SKM-1 treated with dmso at 0.1 percent for 144 hours (cell line): ENCODE measurements around the gene ASPA.
"Not testable (repeated sequence)": the region's sequence is repeated elsewhere in the genome, so short reads cannot be mapped to it uniquely, and the experiment has no call there.

Experiments used
- DNase-seq: peaks from one replicate; lab custom pipeline; 2025; ENCODE audit not compliant: unreplicated experiment; lab: John Stamatoyannopoulos, UW

Gene ASPA

DNA sequence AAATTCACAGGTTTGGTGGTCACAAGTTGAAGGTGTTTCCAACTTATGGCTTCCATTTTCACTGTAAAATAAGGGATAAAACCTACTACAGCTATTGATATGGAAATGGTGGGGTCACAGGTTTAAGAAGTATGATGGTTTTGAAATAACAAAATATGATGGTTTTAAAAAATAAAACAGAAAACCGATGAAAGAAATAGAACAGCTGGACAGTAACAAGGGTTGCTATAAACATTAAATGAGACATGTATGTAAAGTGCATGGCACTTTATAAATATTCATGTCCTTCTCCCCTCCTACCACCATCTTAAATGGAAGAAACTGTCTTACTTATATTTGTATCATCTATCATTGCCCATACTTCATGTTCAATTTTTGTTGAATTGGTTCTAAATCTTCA lies 31.3 kb downstream of the ASPA start:
- no peak for DNase-seq

DNA sequence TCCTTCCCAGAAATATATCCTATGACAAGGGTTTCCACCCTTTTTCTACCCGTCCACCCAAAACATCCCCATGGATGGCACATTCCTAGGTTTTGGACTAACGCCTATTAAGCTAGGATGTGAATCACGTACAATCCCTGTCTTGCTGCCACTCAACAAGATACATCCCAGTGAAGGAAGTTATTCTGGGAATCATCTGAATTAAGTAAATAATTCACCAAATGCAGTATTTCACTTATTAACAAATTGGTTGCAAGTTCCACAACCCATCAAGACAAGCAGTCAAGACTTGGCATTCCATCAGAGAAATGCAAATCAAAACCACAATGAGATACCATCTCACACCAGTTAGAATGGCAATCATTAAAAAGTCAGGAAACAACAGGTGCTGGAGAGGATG lies 32.1 kb downstream of the ASPA start:
- no peak for DNase-seq

DNA sequence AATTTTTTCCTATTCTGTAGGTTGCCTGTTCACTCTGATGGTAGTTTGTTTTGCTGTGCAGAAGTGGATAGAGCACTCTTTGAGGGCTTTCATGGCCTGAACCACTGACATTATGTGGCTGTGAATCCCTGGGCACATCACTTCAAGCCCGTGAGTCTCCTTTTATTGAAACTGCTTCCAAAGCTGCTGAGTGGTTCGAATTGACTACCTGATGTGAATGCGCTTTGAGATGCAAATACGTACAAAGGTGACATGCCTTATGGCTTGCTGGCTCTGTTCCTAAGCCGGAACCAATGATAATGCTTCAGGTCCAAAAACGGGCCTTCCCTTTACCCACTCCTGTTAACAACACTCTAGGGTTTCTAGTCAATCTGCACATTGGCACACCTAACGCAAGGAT lies 34.3 kb downstream of the ASPA start:
- DNase-seq = no peak

DNA sequence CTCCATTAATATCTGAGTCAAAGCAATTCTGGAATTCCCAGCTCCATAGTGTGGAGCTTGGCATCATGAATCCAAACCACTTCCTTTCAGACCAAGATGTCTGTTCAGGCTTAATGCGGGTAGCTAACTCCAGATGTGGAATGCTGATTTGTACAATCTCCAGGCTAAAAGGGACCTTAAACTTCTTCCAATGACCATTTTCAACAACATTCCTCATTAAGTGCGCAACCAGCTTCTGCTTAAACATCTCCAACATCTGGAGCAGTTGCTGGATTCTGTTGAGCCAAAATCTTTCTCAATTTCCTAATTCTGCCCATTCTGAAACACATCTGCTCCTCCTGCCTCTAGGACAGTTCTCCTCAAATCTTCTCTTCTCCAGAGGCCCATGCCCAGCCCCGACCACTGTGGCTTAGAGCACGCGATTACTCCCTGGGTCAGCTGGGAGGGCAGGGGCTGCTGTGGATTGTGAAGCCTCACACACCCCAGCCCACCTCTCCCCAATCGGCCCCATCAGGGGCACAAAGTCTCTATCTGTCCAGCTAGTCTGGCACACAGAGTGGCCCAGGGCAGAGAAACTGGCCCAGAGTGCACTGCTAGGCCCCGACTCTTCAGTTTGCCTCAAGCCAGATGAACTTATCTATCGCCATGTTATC lies 36.2 kb downstream of the ASPA start:
- DNase-seq = no peak

DNA sequence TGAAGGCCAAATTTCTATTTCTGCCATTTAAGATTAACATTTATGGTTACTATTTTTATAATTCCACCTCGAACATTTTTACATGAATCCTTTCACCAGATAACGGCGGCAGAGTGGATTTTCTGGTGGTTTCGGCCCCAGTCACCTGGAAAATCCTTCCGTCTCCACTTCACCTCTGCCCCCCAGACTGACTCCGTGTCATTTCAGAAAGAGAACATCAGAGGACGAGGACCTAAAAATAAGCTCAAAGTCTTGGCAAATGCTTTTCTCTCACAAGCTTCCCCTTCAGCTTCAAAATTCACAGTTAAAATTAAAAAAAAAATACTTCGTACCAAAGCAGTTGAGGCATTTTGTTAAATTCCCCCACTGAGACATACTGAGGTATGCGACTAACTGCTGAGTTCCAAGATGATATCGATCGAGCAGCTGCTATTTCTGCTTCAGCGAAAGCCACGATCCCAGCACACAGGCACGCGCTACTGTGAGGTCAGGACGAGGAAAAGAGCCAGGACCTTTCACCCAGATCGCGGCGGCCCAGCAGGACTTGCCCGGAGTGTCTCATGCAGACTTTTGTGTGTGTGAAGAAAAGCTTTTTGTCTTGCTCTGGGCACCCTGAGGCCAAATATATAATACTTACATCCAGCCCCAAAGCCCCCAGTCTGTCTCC lies 36.8 kb downstream of the ASPA start:
- no peak for DNase-seq

DNA sequence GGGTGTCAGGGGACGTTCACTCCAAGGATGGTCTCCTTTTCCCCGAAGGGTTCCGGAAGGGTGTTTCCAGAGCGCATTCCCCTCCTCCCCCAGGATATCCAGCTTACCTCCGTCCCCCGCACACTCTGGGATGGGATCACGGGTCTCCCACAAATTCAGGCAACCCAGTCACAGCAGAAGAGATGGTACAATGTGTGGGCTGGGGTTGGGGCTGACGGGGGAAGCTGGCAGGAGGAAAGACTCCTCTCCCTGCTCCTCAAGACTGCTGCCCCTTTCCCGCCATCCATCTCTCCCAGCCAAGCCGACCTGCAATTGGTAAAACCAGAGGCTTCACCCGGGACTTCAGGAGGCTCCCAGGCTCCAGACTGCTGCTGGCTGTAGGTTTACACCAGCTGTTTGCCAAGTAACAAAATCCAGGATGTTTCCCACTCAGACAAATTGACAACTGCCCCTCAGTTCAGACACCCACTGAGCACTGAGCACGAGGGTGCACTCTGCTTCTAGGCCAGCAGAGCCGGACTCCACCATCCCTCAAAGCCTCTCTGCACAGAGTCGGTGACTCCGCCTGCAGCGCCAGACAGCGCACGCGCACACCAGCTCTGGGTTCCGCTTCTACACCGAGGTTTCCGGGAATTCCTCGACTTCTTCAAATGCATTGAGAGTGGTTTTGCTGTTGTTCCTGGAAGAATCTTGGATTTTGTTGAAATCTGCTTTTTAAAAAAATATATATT lies 37.7 kb downstream of the ASPA start:
- no peak for DNase-seq

DNA sequence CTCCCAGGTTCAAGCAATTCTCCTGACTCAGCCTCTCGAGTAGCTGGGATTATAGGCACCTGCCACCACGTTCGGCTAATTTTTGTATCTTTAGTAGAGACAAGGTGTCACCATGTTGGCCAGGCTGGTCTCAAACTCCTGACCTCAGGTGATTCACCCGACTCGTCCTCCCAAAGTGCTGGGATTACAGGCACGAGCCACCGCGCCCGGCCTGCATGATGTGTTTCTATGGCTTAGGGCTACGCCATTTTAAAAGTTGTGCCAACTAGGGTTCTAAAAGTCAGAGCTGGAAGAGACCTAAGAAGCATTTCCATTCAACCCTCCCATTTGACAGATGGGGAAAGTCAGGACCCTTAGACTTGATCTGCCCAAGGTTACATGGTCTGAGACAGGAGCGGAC lies 38.4 kb downstream of the ASPA start:
- not testable (repeated sequence) for DNase-seq

DNA sequence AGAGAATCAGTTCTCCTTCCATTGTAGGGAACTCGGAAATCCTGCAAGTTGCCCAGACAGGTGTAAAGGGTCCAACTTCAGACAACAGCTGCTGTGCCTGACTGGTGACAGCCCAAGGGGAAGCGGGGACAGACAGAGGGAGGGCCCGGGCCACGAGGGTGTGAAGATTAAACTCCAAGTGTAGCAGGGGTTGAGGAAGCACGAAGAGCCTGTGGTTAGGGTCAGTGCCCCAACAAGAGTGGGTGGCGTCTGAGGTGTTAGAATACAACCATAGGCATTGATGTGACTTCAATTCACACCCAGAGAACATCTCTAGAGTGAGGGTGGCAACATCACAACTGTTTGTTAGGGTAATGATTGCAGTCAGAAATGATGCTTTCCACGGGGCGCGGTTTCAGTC lies 39.1 kb downstream of the ASPA start:
- no peak for DNase-seq

DNA sequence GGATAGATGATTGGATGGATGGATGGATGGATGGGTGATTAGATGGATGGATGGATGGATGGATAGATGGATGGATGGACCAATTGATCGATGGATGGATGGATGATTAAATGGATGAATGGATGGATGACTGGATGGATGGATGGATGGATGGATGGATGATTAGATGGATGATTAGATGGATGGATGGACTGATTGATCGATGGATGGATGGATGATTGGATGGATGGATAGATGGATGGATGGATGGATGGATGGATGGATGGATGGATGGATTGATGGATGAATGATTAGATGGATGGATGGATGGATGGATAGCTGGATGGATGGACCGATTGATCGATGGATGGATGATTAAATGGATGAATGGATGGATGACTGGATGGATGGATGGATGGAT lies 43.7 kb downstream of the ASPA start:
- DNase-seq = not testable (repeated sequence)

DNA sequence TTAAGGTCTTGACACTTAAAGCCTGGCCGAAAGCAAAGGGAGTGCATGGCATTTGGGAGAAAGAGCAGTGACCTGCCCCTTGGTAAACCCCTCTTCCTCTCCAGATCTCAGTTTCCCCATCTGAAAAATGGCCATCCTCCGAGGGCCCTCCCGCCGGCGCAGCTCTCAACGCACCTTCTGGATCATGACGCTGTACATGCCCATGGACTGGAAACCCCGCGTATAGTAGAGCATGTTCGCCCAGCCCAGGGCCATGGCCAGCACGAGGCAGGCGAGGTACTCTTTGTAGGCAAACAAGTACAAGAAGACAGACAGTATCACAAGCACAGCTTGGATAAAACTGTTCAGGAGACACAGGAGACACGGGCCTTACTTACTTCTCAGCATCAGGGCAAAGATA lies 48.2 kb downstream of the ASPA start:
- no peak for DNase-seq

DNA sequence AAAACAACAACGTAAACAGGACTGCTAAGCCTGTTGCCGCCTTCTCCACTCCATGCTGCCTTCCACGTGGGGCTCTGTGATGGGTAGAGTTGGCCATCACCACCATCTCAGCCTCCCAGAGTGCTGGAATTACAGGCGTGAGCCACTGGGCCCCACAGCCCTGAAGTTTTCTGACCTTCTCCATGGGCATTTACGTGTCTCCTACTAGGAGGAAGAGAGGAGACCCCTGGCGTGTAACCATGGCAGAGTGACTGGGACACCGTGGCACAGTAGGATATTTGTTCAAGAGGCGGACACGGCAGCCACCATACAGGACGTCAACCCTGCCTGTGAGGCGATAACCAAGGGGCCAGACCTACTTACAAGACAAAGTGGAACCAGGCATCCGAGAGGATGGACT lies 50.7 kb downstream of the ASPA start:
- no peak for DNase-seq

DNA sequence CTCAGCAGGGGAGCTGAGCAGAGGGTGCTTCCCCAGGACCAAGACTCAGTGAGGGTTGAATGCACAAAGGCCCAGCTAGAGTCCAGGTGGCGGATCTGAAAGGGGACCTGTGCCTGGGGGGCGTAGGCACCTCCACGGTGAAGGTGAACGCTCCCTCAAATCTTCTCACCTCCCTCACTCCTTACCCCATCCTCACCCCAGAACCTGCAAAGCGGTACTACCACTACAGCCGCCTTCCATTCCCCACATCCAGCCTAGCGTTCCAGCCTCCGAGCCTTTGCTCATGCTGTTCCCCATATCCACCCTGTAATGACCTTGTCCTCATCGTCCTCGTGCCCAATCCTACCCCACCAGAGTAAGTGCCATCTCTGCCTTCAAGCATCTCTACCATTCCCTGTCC lies 51.2 kb downstream of the ASPA start:
- no peak for DNase-seq

DNA sequence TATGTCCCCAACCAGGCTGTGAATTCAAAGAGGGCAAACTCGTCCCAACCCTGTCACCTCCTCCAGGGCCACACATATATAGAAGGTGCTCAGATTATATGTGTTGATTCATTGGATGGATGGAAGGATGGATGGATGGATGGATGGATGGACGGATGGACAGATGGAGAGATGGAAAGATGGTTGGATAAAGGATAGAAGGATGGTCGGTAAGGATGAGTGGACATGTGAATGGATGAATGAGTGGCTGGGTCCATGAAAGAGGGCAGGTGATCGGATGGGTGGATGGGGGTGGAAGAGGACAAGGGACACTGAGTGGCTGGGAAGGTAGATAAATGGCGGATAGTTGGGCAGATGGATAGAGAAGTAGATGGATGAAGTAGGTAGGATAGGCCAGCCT lies 51.7 kb downstream of the ASPA start:
- DNase-seq = no peak

DNA sequence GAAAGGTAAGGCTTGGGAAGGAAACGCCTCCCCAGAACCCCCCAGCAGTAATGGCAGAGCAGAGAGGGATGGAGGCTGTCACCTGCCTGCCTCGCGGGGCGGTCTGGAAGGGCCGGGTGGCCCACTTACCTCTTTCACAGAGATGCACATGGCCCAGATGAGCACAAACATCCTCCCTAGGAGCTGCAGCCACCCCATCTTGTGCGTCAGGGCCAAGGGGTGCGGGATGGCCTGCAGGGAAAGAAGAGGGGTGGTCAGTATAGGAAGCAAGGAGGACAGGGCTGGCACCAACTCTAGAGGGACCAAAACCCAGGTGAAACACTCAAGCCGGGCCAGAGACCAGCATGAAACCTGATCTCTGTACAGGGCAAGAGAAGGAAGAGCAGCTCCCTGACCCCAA lies 52.1 kb downstream of the ASPA start:
- DNase-seq = no peak

DNA sequence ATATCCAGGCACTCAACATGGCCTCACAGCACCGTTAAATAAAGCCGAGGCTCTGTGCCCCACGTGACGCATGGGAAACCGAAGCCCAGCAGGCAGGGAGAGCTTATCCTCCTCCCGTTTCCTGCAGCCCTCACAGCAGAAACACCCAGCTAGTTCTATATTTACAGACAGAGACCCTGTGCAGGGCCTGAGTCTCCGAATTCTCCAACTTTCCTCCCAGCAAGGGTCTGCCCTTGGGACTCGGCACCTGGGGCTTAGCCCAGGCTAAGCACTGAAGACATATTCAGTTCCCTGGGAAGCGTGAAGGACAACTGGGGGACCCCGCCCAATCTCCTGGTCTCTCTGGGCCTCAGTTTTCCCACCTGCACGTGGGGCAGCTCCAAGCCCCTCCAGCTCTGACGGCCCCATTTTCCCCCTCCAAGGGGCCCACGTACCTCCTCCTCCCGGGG lies 52.6 kb downstream of the ASPA start:
- DNase-seq = no peak

DNA sequence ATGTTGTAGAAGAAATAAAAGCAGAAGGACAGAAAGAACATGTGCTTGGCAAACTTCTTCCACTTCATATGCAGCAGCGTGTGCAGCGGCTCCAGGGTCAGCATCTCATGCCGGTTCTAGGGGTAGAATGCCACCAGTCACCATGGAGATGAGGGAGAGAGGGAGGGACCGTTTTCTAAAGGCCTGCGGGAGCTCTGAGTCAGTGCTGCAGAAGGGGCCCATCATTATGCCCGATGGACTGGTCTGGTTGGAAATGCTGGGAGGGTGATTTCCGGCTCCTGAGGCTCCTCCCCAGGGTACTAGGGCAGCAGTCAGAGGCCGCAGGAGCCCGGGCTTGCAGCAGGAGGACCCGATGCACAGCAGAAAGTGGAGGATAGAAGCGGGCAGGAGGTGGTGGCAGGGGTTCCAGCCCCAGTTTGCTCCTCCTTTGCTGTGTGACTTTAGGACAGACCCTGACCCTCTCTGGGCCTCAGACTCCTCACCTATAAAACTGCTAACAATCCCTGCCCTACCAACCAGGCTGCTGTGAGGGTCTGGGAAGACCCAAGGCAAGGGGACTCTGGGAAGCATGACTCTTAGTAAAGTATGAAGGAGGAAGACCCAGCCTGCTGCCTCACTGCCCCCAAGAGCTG lies 53.2 kb downstream of the ASPA start:
- no peak for DNase-seq

DNA sequence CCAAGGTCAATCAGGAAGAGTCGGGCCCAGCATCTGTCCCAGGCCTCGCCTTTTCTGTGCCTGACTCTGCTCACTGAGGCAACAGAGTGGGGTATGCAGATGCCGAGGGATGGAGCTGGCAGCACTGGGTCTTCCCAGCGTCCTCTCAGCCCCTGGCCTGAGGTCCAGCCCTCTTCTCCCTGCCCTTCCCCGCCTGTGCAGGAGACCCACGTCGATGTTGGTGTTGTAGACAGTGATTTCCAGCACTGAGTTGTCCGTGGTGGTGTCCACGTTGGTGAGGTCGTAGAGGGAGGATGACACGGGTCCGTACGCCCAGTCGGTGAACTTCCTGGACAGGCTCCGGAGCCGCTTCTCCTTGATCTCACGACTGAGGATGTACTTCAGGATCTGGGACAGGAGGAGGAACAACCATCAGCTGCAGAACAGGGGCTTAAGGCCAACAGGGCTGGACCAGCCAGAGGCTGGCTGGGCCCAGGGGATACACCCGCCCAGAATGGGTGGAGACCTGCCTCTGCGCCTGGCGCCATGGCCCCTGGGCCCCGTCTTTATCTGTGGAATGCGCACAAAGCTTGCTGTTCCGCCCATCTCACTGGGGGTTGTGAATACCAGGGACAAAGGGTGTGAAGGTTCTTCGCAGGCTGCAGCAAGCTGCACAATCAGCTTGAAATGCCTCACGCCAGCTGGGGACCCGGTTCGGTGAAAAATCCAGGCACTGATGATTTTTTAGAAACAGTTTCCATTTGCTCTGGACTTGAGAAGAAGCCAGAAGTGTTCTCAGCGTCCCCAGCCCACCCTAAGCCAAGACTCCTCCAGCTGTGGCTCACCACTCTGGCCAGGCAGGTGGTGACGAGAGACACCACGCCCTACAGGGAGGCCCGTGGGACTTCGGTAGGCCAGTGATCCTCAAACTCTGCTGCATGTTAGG lies 54.3 kb downstream of the ASPA start:
- DNase-seq = no peak

DNA sequence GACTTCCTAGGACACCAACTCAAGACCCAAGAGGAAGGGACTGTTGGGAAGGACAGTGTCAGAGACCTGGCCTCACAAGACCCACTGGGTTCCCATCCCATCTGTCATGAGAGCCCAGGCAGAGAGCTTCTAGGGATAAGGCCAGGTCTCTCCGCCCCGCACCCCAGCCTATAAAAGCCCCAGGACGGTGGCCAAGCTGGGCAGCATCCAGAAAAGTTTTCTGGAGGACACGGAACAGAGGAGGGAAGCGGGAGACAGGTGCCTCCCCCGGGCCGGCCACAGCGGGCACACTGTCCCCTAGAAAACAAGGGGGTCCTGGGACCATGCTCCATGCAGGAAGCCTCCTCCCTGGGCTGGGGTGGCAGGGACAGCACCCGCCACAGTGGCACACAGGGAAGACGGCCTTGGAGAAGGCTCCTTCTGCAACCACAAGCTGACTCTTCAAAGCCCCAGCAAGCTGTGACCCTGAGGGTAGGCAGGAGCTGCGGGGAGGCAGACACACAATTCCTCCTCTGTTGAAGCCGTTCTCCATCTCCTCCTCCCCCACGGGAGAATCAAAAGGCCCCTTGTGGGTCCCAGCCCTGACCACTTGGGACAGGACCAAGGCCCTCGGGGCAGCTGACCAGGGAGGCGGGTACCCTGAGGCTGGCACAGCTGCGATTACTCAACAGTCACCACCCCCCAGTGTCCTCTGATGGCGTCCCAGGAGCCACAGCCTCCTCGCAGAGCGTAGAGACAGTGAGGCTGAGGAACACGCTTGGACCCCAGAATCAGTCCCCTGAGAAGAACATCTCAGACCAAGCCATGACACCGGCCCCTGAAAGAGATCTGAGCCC lies 55.7 kb downstream of the ASPA start:
- no peak for DNase-seq

DNA sequence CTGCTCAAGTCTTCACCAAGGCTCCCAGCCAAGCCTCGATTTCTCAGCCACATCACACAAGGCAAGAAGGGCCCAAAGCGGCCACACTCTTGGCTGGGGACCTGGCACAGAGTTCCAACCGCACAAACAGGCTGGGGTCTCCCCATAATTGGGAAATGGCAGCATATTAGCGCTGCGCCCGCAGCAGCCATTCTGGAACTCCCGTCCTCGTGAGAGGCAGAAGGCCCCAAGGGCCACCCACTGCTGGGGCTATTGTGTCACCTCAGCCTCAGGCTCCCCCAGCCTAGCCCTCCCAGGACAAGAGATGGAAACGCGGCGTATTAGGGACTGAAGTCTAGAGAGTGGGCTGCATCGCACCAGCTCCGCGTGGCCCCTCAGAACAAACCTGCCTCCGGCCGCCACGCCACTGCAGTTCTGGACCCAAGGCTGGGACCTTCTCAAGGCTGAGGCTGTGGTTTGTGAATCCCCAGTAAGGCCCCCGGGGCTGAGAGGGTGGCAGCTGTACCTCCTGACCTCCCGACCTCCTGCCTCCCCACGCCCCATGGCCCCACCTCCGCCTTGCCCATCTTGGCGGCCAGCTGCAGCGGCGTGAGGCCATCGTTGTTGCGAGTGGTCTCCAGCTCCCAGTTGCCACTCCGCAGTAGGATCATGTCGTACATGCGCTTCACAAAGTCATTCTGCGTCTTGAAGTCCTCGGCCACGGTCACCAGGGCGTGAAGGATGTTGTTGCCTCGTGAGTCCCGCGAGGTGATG lies 56.5 kb downstream of the ASPA start:
- DNase-seq = no peak
